HL-60 (cell line): Measurements from ENCODE around the gene SGO2.

ENCODE experiments used
- DNase-seq, 2 experiments: peaks; one replicate each; pipeline ENCODE4 v3.0.0-alpha.2; 2010 to 2020; ENCODE audit warnings: low read depth in 1 of 2, low spot score in 1 of 2
- H3K27ac ChIP-seq: fragments of 250-450 bp; sonication (Bioruptor Pico); replicated peaks from 2 replicates; pipeline ENCODE4 v1.5.1; 2020; ENCODE audit warnings: mild to moderate bottlenecking, moderate library complexity
- H3K27me3 ChIP-seq: fragments of 250-450 bp; sonication (Bioruptor Pico); 2 replicates; pipeline ENCODE4 v1.5.1; 2021; ENCODE audit warnings: mild to moderate bottlenecking, moderate library complexity; ENCODE audit not compliant: insufficient read depth, poor library complexity, severe bottlenecking
- H3K4me3 ChIP-seq: replicated peaks from 2 replicates; pipeline ENCODE4 v1.5.1; 2011; ENCODE audit warnings: mild to moderate bottlenecking, control low read depth, low read length; ENCODE audit not compliant: insufficient read depth
- GABPA ChIP-seq: IDR thresholded peaks from 2 replicates; pipeline ENCODE4 v1.6.1; 2012; ENCODE audit warnings: low read depth
- POLR2AphosphoS5 ChIP-seq: IDR thresholded peaks from 2 replicates; pipeline ENCODE4 v1.6.1; 2012; ENCODE audit warnings: low read depth
- SPI1 ChIP-seq: IDR thresholded peaks from 2 replicates; pipeline ENCODE4 v1.6.1; 2012; ENCODE audit warnings: low read depth, mild to moderate bottlenecking, borderline replicate concordance
- TF ChIP-seq, protein P1 (sequence below): IDR thresholded peaks from one replicate; pipeline ENCODE4 v1.5.1; 2011; ENCODE audit warnings: low read length, control low read depth, inconsistent platforms; ENCODE audit not compliant: insufficient read depth
- TF ChIP-seq, protein P2 (sequence below): IDR thresholded peaks from 2 replicates; pipeline ENCODE4 v1.6.1; 2012; ENCODE audit warnings: low read depth; ENCODE audit not compliant: insufficient replicate concordance

SGO2 gene

DNA sequence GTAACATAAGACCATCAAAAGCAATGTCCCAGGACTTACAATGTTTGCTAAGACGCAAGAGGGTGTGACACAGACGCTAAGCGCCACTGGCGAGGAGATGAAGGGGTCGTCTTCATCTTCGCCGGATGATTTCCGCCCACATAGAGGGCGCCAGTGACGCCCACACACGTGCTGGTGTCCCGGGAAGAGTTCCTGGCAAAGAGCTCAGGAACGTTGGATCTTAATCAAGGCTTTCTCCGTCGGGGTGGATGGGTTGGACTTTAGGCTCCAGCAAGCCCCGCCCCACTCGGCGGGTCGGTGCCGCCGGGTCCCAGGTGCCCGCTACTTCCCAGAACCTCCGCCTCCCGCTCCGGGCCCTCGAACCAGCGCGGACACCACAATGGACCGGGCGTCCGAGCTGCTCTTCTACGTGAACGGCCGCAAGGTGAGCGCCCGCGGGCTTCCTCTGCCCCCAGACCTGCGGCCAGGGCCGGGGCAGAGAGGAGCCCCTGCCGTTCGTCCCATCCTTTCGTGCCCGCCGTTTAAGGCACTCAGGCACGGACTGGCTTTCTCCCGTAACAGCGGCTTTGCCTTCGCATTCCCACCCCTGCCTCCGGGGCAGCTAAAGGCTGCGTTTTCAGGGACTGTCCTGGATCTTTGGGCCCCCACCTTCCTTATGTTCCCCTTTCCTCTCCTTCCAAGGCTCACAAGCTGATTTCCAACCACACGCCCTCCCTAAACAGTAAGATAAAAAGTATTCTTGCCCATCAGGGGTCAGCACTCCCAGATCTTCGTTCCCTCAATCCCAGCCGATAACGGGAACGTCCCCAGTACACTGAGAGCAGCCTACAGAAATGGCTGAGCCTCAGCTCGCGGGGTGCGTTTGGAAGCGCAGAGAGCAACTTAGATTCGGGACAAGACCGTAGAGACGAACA, 60.0 kb downstream of the SGO2 start, which contains the start of gene AOX1:
Gene AOX1 (plus strand): TSS at position 285 of the 914 bp plus-strand sequence. CDS start 95 bp downstream, at position 380.
- no peak for TF ChIP-seq POLR2AphosphoS5
- TF ChIP-seq, protein P1, sequence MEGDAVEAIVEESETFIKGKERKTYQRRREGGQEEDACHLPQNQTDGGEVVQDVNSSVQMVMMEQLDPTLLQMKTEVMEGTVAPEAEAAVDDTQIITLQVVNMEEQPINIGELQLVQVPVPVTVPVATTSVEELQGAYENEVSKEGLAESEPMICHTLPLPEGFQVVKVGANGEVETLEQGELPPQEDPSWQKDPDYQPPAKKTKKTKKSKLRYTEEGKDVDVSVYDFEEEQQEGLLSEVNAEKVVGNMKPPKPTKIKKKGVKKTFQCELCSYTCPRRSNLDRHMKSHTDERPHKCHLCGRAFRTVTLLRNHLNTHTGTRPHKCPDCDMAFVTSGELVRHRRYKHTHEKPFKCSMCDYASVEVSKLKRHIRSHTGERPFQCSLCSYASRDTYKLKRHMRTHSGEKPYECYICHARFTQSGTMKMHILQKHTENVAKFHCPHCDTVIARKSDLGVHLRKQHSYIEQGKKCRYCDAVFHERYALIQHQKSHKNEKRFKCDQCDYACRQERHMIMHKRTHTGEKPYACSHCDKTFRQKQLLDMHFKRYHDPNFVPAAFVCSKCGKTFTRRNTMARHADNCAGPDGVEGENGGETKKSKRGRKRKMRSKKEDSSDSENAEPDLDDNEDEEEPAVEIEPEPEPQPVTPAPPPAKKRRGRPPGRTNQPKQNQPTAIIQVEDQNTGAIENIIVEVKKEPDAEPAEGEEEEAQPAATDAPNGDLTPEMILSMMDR, result no peak
- TF ChIP-seq GABPA, result no peak
- TF ChIP-seq, protein P2, sequence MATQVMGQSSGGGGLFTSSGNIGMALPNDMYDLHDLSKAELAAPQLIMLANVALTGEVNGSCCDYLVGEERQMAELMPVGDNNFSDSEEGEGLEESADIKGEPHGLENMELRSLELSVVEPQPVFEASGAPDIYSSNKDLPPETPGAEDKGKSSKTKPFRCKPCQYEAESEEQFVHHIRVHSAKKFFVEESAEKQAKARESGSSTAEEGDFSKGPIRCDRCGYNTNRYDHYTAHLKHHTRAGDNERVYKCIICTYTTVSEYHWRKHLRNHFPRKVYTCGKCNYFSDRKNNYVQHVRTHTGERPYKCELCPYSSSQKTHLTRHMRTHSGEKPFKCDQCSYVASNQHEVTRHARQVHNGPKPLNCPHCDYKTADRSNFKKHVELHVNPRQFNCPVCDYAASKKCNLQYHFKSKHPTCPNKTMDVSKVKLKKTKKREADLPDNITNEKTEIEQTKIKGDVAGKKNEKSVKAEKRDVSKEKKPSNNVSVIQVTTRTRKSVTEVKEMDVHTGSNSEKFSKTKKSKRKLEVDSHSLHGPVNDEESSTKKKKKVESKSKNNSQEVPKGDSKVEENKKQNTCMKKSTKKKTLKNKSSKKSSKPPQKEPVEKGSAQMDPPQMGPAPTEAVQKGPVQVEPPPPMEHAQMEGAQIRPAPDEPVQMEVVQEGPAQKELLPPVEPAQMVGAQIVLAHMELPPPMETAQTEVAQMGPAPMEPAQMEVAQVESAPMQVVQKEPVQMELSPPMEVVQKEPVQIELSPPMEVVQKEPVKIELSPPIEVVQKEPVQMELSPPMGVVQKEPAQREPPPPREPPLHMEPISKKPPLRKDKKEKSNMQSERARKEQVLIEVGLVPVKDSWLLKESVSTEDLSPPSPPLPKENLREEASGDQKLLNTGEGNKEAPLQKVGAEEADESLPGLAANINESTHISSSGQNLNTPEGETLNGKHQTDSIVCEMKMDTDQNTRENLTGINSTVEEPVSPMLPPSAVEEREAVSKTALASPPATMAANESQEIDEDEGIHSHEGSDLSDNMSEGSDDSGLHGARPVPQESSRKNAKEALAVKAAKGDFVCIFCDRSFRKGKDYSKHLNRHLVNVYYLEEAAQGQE, result no peak
- TF ChIP-seq SPI1, result no peak
- Histone ChIP-seq H3K27ac (no peak within 1 kb of the TSS), H3K27me3 (no peaks in the 10 kb centered on the region), H3K4me3 (no peak within 1 kb of the TSS)
- no peak for DNase-seq

DNA sequence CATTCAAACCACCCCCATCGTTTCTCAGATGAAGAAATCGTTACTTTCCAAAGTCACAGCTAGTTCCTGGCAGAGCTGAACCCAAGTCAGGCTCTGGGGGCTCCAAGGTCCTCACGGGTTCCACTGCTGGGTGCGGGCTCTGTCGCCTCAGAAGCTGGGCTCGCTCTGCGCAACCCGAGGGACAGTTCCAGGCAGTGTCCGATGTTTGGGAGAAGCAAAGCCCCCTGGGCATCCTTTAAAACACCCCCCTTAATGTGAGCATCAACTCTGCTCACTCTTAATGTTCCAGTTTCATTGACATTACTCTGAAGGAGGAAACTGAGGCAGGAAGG, 60.6 kb downstream of the SGO2 start:
- no peak for DNase-seq
- no peak overlapping the region for H3K27ac ChIP-seq
- TF ChIP-seq SPI1, result no peak
- no peak for TF ChIP-seq POLR2AphosphoS5
- TF ChIP-seq, protein P1, result no peak
- no peak for TF ChIP-seq GABPA
- TF ChIP-seq, protein P2, result no peak
- H3K27me3 ChIP-seq, result no peaks in the 10 kb centered on the region
- no peak overlapping the region for H3K4me3 ChIP-seq

DNA sequence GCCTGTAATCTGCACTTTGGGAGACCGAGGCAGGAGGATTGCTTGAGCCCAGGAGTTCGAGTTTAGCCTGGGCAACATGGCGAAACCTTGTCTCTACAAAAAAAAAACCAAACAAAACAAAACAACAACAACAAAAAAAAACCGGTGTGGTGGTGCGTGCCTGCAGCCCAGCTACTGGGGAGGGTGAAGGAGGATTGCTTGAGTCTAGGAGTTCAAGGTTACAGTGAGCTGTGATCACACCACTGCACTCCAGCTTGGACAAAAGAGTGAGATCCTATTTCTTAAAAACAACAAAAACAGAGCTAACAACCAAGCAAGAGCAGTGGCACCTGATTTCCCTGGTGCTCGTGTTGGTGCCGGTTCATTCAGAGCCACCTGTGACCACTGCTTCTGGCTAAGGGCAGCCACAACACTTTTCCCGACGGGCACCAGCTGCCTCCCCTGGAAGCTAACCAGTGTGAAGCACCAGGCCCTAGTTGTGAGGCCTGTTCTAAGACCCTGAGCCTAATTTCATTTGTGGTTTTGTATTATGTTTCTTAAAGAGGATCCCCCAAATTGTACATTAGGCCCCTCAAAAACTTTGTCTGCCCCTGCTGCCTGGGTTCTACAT, 61.1 kb downstream of the SGO2 start:
- TF ChIP-seq, protein P2, result no peak
- no peak for TF ChIP-seq POLR2AphosphoS5
- TF ChIP-seq, protein P1, result no peak
- TF ChIP-seq SPI1, result no peak
- TF ChIP-seq GABPA, result no peak
- no peak overlapping the region for H3K27ac ChIP-seq
- no peak overlapping the region for H3K4me3 ChIP-seq
- DNase-seq, result no peak
- no peaks in the 10 kb centered on the region for H3K27me3 ChIP-seq
